Parathyroid adenoma (tissue), 2 donors: ENCODE results near the gene LARP6.

ENCODE experiments used
- H2AFZ ChIP-seq: fragments of 300-600 bp; sonication (generic); one replicate; pipeline ENCODE4 v1.7.0; 2017; ENCODE audit warnings: antibody characterized with exemption, mild to moderate bottlenecking
- H3K27ac ChIP-seq: fragments of 300-600 bp; sonication (generic); one replicate; pipeline ENCODE4 v1.7.0; 2017
- H3K27me3 ChIP-seq: fragments of 300-600 bp; sonication (generic); one replicate; pipeline ENCODE4 v1.7.0; 2017; ENCODE audit warnings: low read length; ENCODE audit not compliant: control insufficient read depth, insufficient read depth
- H3K36me3 ChIP-seq: fragments of 300-600 bp; sonication (generic); one replicate; pipeline ENCODE4 v1.7.0; 2017; ENCODE audit warnings: low read length; ENCODE audit not compliant: control insufficient read depth, insufficient read depth
- H3K4me1 ChIP-seq: fragments of 300-600 bp; sonication (generic); one replicate; pipeline ENCODE4 v1.7.0; 2017; ENCODE audit warnings: control low read depth
- H3K4me2 ChIP-seq: fragments of 300-600 bp; sonication (generic); one replicate; pipeline ENCODE4 v1.7.0; 2017; ENCODE audit warnings: low read length
- H3K4me3 ChIP-seq: fragments of 300-600 bp; sonication (generic); one replicate; pipeline ENCODE4 v1.7.0; 2017; ENCODE audit warnings: low read depth, low read length
- H3K79me2 ChIP-seq: fragments of 300-600 bp; sonication (generic); one replicate; pipeline ENCODE4 v1.7.0; 2017; ENCODE audit warnings: control low read depth
- H3K9ac ChIP-seq: fragments of 300-600 bp; sonication (generic); one replicate; pipeline ENCODE4 v1.7.0; 2017; ENCODE audit warnings: mild to moderate bottlenecking
- H3K9me3 ChIP-seq: fragments of 300-600 bp; sonication (generic); one replicate; pipeline ENCODE4 v1.7.0; 2017; ENCODE audit warnings: low read length; ENCODE audit not compliant: control insufficient read depth
- TF ChIP-seq, protein P1 (sequence below): fragments of 300-600 bp; sonication (generic); IDR thresholded peaks from one replicate; pipeline ENCODE4 v1.7.0; 2017; ENCODE audit warnings: antibody characterized with exemption, mild to moderate bottlenecking
- donor health status: primary hyperparathyroidism.

Gene LARP6

DNA sequence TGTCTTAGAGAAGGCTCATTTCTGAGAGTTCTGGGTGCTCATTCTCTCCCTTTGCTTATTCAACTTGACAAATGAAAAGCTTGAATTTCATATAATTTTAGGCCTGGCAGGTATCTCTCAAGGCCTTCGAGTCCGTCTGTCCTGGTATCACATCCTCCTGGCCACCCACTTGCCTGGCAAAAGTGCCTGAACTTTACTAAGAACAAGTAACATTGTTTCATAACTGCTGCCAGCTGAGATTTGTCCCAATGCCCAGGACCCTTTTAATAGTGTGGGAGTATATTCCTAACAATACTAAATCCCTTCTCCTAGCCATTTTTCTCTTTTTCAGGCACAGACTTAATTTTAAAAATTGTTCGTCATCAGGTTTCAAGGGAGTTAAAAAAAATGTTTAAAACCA lies 18.1 kb downstream of the LARP6 start:
- no peaks in the 10 kb centered on the region for H3K27me3 ChIP-seq
- no peaks in the 10 kb centered on the region for H3K9me3 ChIP-seq
- TF ChIP-seq, protein P1, sequence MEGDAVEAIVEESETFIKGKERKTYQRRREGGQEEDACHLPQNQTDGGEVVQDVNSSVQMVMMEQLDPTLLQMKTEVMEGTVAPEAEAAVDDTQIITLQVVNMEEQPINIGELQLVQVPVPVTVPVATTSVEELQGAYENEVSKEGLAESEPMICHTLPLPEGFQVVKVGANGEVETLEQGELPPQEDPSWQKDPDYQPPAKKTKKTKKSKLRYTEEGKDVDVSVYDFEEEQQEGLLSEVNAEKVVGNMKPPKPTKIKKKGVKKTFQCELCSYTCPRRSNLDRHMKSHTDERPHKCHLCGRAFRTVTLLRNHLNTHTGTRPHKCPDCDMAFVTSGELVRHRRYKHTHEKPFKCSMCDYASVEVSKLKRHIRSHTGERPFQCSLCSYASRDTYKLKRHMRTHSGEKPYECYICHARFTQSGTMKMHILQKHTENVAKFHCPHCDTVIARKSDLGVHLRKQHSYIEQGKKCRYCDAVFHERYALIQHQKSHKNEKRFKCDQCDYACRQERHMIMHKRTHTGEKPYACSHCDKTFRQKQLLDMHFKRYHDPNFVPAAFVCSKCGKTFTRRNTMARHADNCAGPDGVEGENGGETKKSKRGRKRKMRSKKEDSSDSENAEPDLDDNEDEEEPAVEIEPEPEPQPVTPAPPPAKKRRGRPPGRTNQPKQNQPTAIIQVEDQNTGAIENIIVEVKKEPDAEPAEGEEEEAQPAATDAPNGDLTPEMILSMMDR: no peak
- H3K4me3 ChIP-seq: no peak overlapping the region
- no peaks in the 10 kb centered on the region for H3K79me2 ChIP-seq
- H3K27ac ChIP-seq: no peak overlapping the region
- H3K36me3 ChIP-seq: no peaks in the 10 kb centered on the region
- H2AFZ ChIP-seq: no peak overlapping the region
- H3K4me1 ChIP-seq: no peaks in the 10 kb centered on the region
- no peak overlapping the region for H3K4me2 ChIP-seq
- no peak overlapping the region for H3K9ac ChIP-seq

DNA sequence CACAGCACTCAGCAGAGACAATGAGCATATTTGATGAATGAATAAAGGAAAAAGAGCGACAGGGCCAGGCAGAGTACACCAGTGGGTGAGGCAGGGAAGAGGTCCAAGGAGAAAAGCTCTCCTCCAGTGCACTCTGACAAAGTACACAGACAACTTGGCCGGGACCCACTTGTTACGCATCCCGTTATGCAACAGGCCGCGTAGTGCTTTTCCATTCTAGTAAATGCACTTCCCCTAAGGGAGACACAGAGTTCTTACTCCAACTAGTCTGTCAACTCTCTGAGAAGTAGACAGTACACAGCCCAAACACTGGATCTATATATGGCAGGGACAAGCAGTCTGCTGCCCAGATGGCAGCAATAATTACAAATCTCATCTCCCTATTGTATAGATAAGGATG lies 18.5 kb downstream of the LARP6 start:
- TF ChIP-seq, protein P1: no peak
- Histone ChIP-seq H3K36me3 (no peaks in the 10 kb centered on the region), H2AFZ (no peak overlapping the region), H3K4me2 (no peak overlapping the region), H3K4me3 (no peak overlapping the region), H3K4me1 (no peaks in the 10 kb centered on the region), H3K27ac (no peak overlapping the region), H3K79me2 (no peaks in the 10 kb centered on the region), H3K9me3 (no peaks in the 10 kb centered on the region), H3K27me3 (no peaks in the 10 kb centered on the region), H3K9ac (no peak overlapping the region)

DNA sequence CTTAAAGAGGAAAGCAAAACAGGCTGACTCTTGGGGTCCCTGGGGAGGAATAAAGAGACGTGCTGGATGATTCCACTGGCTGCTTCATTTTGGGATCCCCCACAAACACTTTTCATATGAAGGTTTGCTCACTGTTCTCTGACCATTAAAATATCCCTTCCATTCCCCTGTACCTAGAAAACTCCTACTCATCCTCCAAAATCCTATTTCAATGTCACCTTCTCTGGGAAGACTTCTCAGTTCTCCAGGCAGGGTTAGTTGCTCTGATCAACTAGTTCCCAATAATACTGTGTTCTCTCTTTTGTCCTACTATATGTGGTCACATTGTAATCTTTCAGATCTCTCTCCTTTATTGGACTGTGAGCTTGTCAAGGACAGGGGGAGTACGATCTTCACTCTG lies 19.0 kb downstream of the LARP6 start:
- H3K27me3 ChIP-seq: no peaks in the 10 kb centered on the region
- H3K27ac ChIP-seq: no peak overlapping the region
- no peak overlapping the region for H2AFZ ChIP-seq
- H3K4me3 ChIP-seq: no peak overlapping the region
- no peaks in the 10 kb centered on the region for H3K4me1 ChIP-seq
- H3K79me2 ChIP-seq: no peaks in the 10 kb centered on the region
- no peak overlapping the region for H3K4me2 ChIP-seq
- no peaks in the 10 kb centered on the region for H3K36me3 ChIP-seq
- H3K9me3 ChIP-seq: no peaks in the 10 kb centered on the region
- TF ChIP-seq, protein P1: no peak
- H3K9ac ChIP-seq: no peak overlapping the region

DNA sequence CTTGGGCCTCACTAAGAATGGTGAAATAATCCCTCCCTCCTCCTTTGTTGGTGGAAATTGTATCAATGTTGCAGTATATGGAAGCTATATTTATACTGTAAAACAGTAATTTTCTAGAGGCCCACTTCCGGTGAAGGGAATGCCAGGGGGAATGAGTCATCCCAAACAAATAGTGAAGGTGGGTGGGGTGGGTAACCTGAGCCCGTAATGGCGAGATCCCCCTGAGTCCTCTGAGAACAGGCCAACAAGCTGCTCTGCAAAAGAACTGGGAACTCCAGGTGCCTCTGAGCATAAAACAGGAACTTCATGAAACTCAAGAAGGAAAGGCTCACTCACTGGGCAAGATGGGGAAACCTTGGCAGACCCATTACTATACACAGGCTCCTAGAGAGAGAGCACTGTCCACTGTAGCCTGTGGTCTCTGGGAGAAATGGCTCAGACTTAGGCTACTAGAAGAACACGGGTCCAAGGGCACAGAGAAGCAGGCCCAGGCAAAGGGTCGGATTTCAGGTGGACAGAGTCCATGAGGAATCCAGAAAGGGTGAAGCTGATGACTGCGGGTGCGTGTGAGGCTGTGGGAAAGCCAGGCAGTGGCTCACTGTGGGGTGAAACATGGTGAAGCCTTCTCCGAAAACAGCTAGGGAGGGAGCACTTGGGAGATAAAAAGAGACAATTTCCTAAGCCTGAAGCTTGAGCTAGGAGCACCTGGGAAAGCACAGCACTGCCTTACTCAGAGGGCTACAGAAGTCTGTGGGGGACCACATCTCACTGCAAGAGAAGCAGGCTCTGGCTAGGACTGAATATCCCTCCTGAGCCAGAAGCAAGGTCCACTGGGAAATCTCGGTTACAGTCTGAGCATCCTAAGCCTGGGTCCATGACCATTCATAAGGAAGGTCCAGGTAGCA lies 19.8 kb downstream of the LARP6 start:
- Histone ChIP-seq H3K4me1 (no peaks in the 10 kb centered on the region), H3K36me3 (no peaks in the 10 kb centered on the region)
- TF ChIP-seq, protein P1: no peak

DNA sequence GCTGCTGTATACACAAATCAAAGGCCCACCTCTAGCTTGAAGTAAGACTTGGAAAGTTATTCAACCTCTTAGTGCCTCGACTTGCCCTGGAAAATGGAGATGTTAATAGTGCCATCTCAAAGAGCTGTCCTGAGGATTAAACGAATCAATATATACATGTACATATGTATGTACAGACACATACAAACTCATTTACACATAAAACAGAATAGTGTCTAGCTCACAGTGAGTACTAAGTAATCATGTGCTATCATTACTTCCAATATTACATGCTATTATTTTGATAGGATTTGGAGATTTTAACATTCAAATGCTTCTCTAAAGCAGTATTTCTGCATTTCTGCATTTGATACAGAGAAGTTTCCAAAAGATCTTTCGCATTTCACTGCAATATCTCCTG lies 20.5 kb downstream of the LARP6 start:
- Histone ChIP-seq H3K4me1 (no peaks in the 10 kb centered on the region), H3K36me3 (no peaks in the 10 kb centered on the region), H2AFZ (no peak overlapping the region), H3K4me3 (no peak overlapping the region), H3K27ac (no peak overlapping the region), H3K4me2 (no peak overlapping the region), H3K9me3 (no peaks in the 10 kb centered on the region), H3K27me3 (no peaks in the 10 kb centered on the region), H3K79me2 (no peaks in the 10 kb centered on the region), H3K9ac (no peak overlapping the region)
- TF ChIP-seq, protein P1: no peak

More for the DNA sequence above, 19.8 kb downstream of the LARP6 start:
- H2AFZ ChIP-seq: no peak overlapping the region
- H3K27me3 ChIP-seq: no peaks in the 10 kb centered on the region
- no peaks in the 10 kb centered on the region for H3K79me2 ChIP-seq
- no peak overlapping the region for H3K4me2 ChIP-seq
- H3K4me3 ChIP-seq: no peak overlapping the region
- H3K9me3 ChIP-seq: no peaks in the 10 kb centered on the region
- H3K27ac ChIP-seq: no peak overlapping the region
- H3K9ac ChIP-seq: no peak overlapping the region
